GM21576 (cell line): ENCODE results near the gene GANAB.
"Not testable (repeated sequence)": the region's sequence is repeated elsewhere in the genome, so short reads cannot be mapped to it uniquely, and the experiment has no call there.

Experiments used
- ATAC-seq: cut with Tn5 transposase; IDR thresholded peaks from one replicate; pipeline ENCODE4 v1.9.1; 2021; ENCODE audit warnings: mild to moderate bottlenecking, moderate library complexity; ENCODE audit not compliant: unreplicated experiment

Gene GANAB

GRCh38 chr11:62622476-62623089 is 23.8 kb downstream of the GANAB start:
- no peak for ATAC-seq

DNA sequence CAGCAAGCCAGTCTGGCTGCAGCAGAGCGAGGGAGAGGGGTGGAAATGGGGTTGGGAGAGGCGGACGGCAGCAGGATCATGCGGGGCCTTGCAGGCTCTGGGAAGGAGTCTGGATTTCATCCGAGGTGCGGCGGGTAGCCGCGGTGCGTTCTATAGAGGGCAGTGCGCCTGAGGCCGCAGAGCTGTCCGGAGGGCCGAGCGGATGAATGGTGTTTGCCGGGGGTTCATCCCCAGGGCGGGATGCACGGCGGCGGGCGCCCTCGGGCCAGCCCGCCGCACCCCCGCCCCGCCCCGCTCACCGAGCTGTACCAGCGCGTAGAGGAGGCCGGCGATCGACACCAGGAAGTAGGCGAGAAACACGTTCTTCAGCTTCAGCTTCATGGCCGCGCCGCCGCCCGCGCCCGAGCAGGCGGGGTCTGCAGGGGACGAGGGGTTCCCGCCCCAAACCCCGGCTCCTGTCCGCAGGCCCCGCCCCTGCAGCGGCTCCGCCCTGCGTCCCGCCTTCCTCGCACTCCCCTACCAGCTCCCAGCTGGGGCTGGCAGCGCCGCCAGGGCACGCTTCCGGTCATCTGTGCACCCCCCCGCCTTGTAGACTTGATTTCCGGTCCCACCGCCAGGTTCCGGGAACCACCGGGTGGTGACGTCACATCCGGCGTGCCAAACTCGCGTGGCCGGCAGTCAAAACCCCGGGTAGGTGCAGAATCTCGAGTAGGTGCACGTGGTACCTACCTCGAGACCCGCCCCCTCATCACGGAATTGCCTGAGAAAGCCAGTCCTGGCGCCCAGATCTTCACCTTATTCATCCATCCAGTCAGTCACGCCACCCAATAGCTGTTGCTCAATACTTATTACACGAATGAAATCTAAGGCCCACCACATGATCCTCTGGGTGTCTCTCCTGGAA is 24.6 kb downstream of the GANAB start, which contains the start of gene B3GAT3:
Gene B3GAT3, minus strand, starts transcription at position 420 of the 904 bp plus-strand sequence. Its CDS starts 39 bp downstream, at position 381.
- peak; percentile 93 for ATAC-seq

GRCh38 chr11:62621027-62621566 is 25.3 kb downstream of the GANAB start:
- no peak for ATAC-seq

DNA sequence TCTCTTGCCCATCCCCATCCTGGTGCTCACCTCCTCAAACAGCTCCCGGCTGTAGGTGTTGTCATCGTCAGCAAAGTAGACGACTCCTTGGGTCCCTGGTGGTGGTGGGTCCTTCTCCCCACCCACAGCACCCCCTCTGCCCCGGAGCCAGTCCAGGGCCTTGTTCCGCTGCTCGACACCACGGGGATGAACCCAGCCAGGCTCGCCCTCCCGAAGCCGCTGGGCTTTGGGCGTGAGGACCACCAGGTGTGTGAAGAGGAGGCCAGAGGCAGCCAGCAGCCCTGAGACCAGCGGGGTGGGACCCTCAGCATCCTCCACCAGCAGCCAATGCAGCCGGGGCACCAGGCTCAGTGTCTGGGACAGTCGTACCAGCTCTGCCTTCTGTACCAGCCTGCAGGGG is 29.5 kb downstream of the GANAB start:
- ATAC-seq = not testable (repeated sequence)

- ATAC-seq = no peak
Observed at GRCh38 chr11:62615521-62615920, 30.9 kb downstream of the GANAB start.

- no peak for ATAC-seq
Observed at GRCh38 chr11:62614275-62614674, 32.1 kb downstream of the GANAB start.

DNA sequence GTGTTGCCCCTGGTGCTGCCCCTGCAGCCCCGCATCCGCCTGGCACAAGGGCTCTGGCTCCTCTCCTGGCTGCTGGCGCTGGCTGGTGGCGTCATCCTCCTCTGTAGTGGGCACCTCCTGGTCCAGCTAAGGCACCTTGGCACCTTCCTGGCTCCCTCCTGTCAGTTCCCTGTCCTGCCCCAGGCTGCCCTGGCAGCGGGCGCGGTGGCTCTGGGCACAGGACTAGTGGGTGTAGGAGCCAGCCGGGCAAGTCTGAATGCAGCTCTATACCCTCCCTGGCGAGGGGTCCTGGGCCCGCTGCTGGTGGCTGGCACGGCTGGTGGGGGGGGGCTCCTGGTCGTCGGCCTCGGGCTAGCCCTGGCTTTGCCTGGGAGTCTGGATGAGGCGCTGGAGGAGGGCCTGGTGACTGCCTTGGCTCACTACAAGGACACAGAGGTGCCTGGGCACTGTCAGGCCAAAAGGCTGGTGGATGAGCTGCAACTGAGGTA is 33.1 kb downstream of the GANAB start:
- ATAC-seq = no peak

DNA sequence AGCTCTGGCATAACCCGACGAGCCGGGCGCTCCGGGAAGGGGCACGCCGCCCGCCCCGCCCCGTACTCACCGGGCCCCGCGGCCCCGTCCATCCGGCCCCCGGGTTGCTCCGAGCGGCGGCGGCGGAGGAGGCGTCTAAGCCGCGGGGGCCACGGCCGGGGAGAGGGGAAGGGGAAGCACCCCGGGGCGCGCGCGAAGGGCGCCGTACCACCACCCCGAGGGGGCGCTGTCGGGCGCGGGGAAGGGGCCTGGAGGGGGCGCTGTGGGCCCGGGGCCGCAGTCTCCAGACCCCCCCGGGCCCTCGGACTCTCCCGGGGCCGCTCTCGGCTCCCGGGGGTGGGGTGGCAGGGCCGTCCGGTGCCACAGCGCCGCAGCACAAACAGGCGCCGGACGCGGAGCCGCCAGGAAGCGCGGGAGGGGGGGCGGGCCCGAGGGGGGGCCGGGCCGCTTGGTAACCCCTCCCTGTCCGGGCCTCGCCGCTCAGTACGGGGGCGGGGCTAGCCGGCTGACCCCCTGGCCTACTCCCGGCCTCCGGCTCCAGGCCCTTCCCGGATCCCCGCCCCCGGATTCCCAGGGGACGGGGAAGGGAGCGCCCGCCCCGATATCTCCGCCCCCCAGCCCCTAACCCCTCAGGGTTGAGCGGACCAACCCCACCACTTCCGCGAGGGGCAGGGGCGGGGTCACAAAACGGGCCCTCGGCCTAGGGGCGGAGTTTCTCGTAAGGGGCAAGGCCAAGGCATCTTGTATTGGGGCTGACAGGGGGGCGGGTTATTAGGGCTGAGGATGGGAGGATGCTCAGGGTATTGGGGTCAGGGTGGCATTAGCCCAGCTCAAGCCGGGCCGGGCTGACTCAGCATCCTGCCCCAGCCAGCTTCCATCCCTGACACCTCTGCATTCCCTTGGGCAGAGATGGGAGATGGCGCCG is 33.8 kb downstream of the GANAB start, which contains the start of the genes EML3 and ROM1:
Gene EML3, minus strand, starts transcription at position 410 of the 925 bp plus-strand sequence. Its CDS starts 318 bp downstream, at position 92.
Gene ROM1, plus strand, starts transcription at position 892 of the 925 bp plus-strand sequence. Its CDS starts 25 bp downstream, at position 917.
- peak; percentile 57 for ATAC-seq

DNA sequence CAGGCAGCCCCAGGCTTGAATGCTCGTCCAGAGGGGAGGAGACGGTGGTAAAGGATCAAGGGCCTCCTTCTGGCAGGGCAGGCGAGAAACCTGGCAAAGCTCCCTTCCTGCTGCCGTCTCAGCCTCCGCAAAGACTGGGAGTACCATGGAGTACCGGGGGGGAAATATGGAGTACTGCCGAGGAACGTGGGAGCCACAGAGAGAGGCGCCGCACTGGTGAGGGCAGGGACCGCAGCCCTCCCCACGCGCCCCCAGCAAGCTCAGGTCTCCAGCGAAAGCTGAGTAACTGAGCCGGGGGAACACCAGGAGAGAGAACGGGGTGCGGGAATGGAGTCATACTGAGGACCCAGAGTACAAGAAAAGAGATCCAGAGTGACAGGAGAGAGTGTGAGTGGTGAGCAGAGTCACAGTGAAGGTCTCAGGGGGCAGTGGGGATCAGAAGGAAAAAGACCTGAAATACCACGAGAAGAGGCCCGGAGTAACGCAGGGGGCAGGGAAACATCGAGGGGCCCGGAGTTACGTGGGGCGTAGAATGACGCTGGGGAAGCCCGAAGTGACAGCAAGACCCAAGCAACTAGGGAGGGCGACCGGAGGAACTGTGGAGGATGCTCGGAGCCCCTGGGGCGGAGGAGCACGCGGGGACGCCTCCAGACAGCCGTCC is 34.6 kb downstream of the GANAB start:
- peak; percentile 10 for ATAC-seq

- no peak for ATAC-seq
Observed at GRCh38 chr11:62610814-62611704, 35.4 kb downstream of the GANAB start.

GRCh38 chr11:62610403-62610802 is 36.0 kb downstream of the GANAB start:
- no peak for ATAC-seq

DNA sequence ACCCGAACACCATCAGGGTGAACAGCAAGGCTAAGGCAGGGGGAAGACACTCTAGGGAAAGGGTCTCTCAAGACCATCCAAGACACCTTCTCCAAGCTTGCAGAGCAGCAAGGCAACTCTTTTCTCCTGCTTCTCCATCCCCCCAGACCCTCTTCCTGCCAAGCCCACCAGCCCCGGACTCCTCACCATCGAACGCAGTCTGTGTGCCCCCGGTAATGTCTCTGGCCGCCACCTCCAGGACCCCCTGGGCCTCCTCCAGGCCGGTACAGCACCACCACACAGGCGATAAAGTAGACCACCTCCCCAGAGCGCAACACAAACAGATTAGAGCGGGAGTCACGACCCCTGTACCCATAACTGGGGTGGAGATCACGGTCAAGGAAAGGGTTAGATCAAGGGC is 37.6 kb downstream of the GANAB start:
- ATAC-seq = no peak

DNA sequence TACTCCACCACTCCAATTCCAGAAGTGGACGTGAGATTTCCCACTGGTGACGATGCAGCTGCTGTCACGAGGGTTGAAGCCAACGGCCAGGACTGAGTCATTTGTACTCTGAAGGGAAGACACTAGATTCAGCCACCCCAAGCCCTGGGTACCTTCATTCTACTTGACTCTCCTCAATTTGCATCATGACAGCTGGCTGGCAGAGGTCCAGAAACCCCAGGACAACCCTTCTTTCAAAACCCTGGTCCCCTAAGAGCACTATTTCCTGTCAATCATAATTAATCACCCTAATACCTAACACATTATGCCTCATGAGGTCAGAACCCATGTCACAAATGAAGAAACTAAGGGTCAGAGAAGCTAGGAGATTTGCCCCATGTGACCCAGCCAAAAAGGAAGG is 38.7 kb downstream of the GANAB start:
- ATAC-seq = no peak

GRCh38 chr11:62605902-62606301 is 40.5 kb downstream of the GANAB start:
- ATAC-seq = no peak

- no peak for ATAC-seq
Observed at GRCh38 chr11:62605467-62605866, 40.9 kb downstream of the GANAB start.

DNA sequence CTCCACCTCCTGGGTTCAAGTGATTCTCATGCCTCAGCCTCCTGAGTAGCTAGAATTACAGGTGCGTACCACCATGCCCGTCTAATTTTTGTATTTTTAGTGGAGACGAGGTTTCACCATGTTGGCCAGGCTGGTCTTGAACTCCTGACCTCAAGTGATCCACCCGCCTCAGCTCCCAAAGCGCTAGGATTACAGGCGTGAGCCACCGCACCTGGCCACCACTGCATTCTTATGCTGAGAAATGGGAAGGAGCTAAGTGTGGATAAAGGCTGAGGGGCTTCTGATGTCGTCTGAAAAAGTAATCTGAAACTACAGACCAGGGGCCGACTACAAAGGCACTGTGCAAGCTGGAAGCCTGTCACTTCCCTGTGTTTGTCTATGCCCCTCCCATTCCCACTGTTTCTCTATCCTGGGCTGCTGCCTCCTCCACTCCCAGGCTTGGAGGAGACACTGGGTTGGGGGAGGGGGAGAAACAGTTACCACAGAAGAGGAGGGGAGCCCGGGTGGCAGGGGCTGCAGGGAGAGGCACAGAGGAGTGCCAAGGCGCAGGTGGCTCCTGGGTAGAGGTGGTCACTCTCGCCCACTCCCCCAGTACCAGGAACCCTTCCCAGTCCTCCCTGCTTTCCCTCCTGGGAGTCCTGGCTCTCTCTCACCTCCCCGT is 41.8 kb downstream of the GANAB start:
- no peak for ATAC-seq

- ATAC-seq = no peak
Observed at GRCh38 chr11:62603776-62604299, 42.6 kb downstream of the GANAB start.

DNA sequence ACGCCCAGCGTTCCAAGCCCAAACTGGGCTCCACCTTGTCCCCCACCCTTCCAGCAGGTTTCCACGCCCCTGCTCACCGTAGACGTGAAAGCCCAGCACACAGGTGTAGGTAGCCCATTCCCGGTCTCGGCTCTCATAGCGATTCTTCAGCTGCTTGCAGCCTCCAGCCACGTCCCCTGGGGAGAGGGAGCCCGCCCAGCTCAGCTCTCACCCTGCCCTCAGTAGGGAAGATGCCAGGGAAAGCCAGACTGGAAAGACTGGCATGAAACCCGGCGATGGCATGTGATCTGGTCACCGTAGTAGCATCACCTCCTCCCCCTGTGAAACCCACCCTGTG is 43.4 kb downstream of the GANAB start:
- ATAC-seq = no peak
